ENCODE results near the gene RAB26.
"Not testable (repeated sequence)": the region's sequence is repeated elsewhere in the genome, so short reads cannot be mapped to it uniquely, and the experiment has no call there.

- TF ChIP-seq, protein P1, sequence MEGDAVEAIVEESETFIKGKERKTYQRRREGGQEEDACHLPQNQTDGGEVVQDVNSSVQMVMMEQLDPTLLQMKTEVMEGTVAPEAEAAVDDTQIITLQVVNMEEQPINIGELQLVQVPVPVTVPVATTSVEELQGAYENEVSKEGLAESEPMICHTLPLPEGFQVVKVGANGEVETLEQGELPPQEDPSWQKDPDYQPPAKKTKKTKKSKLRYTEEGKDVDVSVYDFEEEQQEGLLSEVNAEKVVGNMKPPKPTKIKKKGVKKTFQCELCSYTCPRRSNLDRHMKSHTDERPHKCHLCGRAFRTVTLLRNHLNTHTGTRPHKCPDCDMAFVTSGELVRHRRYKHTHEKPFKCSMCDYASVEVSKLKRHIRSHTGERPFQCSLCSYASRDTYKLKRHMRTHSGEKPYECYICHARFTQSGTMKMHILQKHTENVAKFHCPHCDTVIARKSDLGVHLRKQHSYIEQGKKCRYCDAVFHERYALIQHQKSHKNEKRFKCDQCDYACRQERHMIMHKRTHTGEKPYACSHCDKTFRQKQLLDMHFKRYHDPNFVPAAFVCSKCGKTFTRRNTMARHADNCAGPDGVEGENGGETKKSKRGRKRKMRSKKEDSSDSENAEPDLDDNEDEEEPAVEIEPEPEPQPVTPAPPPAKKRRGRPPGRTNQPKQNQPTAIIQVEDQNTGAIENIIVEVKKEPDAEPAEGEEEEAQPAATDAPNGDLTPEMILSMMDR (tag by site-specific recombination; IDR thresholded peaks at IDR 0.05): not testable (repeated sequence)
- not testable (repeated sequence) for TF ChIP-seq ZNF707, ZNF658 (tag by site-specific recombination; IDR thresholded peaks at IDR 0.05)
Observed at GRCh38 chr16:2129251-2129650, 19.2 kb upstream of the RAB26 start.

Measured in HEK293 (cell line).